Peyer's patch (tissue), 4 donors: Measurements from ENCODE around the gene MEGF6. TPM values are rescaled to one million over a fixed set of nuclear protein-coding genes. Genes with fewer than 3 reads are reported as not detected.
A peak's percentile ranks its signal among the peaks of the same experiment; 100 is the strongest.

Experiments used
- DNase-seq, 3 donors: peaks; one replicate each; pipeline ENCODE4 v3.0.0-alpha.2; 2017 to 2019
- H3K27ac ChIP-seq, 4 donors: fragments of 200-600 bp; sonication (generic); one replicate each; pipeline ENCODE4 v1.5.1; 2016 to 2019
- H3K27me3 ChIP-seq, 2 donors: fragments of 200-600 bp; sonication (generic); one replicate each; pipeline ENCODE4 v1.5.1; 2019
- H3K36me3 ChIP-seq, 3 donors: fragments of 200-600 bp; sonication (generic); one replicate each; pipeline ENCODE4 v1.5.1; 2016 to 2019
- H3K4me1 ChIP-seq, 4 donors: fragments of 200-600 bp; sonication (generic); one replicate each; pipeline ENCODE4 v1.5.1; 2016 to 2019
- H3K4me3 ChIP-seq, 4 donors: fragments of 200-600 bp; sonication (generic); 1 replicate in 3 of 4; 2 replicates in 1 of 4; pipeline ENCODE4 v1.5.1; 2016 to 2019; ENCODE audit warnings: mild to moderate bottlenecking in 1 of 4
- H3K9me3 ChIP-seq, 4 donors: fragments of 200-600 bp; sonication (generic); one replicate each; pipeline ENCODE4 v1.5.1; 2016 to 2019; ENCODE audit warnings: mild to moderate bottlenecking in 1 of 4
- POLR2A ChIP-seq, 2 donors: fragments of 450-650 bp; IDR thresholded peaks; one replicate each; pipeline ENCODE4 v1.5.1; 2017; ENCODE audit warnings: antibody characterized with exemption in 2 of 2, mild to moderate bottlenecking in 2 of 2, moderate library complexity in 2 of 2
- total RNA-seq, 4 donors: library from RNA; depleted of rRNA; stranded (reverse); fragments of >200 nt; gene quantifications; one replicate each; pipeline ENCODE4 v1.1.0, GENCODE V29; 2016
- TF ChIP-seq, protein P1 (sequence below), 6 experiments: fragments of 450-650 bp in 4 of 6; fragments of 200-600 bp in 2 of 6; sonication (generic) in 1 of 6; IDR thresholded peaks; one replicate each; pipeline ENCODE4 v1.5.1; 2017 to 2019; ENCODE audit warnings: antibody characterized with exemption in 6 of 6, mild to moderate bottlenecking in 3 of 6, moderate library complexity in 1 of 6

MEGF6 gene
- total RNA-seq, 4 donors from 2014 or later, result 2.5 to 61.1 (median 11.1) TPM

DNA sequence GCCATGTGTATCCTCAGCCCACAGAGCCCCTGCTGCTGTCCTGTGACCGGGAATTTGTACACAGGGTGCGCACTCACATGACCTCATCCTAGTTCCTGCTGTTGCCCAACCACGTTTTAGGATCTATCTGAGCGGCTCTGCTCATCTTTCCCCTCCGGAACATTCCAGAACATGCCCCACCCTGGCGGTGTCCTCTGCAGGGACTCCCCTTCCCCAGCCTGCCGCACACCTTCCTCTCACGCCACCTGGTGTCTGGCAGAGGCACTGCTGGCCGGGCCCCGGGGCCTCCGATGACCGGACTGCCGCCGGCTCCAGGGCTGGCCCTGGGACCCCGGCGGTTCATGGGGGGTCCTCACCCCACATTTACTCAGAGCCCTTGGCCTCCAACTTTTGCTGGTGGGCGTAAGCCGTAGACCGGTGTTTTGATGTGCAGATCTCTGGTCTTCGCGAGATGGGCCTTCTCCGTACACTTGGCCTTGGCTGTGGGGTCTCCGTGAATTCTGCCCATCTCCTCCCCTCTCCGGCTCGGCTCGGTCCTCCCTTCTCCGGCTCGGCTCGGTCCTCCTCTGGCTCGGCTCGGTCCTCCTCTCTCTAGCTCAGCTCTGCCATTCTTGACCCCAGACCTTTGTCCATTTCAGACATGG, 127.4 kb downstream of the MEGF6 start:
- H3K4me1 ChIP-seq, result peaks cover 0 to 48% (median 5%) of the 10 kb centered on the region in 4 donors
- H3K27me3 ChIP-seq, result no peaks in the 10 kb centered on the region
- H3K27ac ChIP-seq, result peak overlapping the region in 1 of 4 donors; percentile 91
- peak; percentile 28 to 78 (median 71) for DNase-seq
- no peaks in the 10 kb centered on the region for H3K9me3 ChIP-seq
- no peaks in the 10 kb centered on the region for H3K36me3 ChIP-seq
- no peak for TF ChIP-seq POLR2A (IDR thresholded peaks at IDR 0.05)
- TF ChIP-seq, protein P1, sequence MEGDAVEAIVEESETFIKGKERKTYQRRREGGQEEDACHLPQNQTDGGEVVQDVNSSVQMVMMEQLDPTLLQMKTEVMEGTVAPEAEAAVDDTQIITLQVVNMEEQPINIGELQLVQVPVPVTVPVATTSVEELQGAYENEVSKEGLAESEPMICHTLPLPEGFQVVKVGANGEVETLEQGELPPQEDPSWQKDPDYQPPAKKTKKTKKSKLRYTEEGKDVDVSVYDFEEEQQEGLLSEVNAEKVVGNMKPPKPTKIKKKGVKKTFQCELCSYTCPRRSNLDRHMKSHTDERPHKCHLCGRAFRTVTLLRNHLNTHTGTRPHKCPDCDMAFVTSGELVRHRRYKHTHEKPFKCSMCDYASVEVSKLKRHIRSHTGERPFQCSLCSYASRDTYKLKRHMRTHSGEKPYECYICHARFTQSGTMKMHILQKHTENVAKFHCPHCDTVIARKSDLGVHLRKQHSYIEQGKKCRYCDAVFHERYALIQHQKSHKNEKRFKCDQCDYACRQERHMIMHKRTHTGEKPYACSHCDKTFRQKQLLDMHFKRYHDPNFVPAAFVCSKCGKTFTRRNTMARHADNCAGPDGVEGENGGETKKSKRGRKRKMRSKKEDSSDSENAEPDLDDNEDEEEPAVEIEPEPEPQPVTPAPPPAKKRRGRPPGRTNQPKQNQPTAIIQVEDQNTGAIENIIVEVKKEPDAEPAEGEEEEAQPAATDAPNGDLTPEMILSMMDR (IDR thresholded peaks at IDR 0.05), result peak; percentile 16 to 92 (median 84)
- no peak overlapping the region for H3K4me3 ChIP-seq

DNA sequence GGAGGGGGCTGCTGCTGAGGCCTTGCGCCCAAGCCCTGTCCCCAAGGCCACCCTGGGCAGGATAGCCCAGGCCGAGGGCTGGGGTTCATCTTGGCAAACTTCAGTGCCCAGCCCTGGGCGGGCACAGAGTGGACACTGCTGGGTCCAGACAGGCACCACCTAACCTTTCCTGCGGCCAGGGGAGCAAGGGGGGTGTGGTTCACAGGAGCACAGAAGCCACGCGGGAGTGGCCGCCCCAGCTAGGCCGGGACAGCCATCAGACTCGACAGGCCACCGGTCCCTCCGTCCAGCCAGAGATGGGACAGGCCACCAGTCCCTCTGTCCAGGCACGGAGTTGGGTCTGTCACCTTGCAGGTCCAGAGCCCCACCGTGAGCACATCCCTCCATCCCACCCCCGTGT, 127.9 kb downstream of the MEGF6 start:
- Histone ChIP-seq H3K27ac (peak overlapping the region in 1 of 4 donors; percentile 91), H3K27me3 (no peaks in the 10 kb centered on the region), H3K36me3 (no peaks in the 10 kb centered on the region), H3K4me3 (no peak overlapping the region), H3K4me1 (peaks cover 0 to 48% (median 5%) of the 10 kb centered on the region in 4 donors), H3K9me3 (no peaks in the 10 kb centered on the region)
- DNase-seq, result no peak
- TF ChIP-seq, protein P1 (IDR thresholded peaks at IDR 0.05), result no peak
- no peak for TF ChIP-seq POLR2A (IDR thresholded peaks at IDR 0.05)

DNA sequence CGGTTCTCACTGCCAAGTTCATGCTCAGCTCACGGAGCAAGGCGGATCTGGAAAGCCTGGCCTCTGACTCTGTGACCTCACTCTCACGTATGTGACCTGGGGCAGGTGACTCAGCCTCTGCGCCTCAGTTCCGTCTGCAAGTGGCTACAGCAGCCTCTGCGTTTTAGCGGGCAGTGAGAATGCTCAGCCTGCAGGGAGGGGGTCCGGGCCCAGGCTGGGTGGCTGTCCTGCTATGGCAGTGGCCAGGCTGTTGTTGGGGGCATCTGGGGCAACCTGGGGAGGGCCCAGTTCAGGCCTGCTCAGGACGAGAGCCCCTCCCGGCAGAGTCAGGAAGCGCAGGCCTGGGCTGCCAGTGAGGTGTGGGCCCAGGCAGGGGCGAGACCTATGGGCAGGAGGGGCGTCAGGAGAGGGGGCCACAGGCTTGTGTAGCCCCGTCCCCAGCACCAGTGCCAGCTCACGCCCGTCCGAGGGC, 128.9 kb downstream of the MEGF6 start:
- peaks cover 0 to 48% (median 5%) of the 10 kb centered on the region in 4 donors for H3K4me1 ChIP-seq
- H3K27ac ChIP-seq, result peak overlapping the region in 2 of 4 donors; percentile 88 to 91
- no peaks in the 10 kb centered on the region for H3K27me3 ChIP-seq
- no peaks in the 10 kb centered on the region for H3K36me3 ChIP-seq
- no peak overlapping the region for H3K4me3 ChIP-seq
- TF ChIP-seq, protein P1 (IDR thresholded peaks at IDR 0.05), result peak in 3 of 6 experiments; percentile 23 to 37 (median 33)
- TF ChIP-seq POLR2A (IDR thresholded peaks at IDR 0.05), result no peak
- DNase-seq, result peak in 2 of 3 donors; percentile 75 to 78
- no peaks in the 10 kb centered on the region for H3K9me3 ChIP-seq

DNA sequence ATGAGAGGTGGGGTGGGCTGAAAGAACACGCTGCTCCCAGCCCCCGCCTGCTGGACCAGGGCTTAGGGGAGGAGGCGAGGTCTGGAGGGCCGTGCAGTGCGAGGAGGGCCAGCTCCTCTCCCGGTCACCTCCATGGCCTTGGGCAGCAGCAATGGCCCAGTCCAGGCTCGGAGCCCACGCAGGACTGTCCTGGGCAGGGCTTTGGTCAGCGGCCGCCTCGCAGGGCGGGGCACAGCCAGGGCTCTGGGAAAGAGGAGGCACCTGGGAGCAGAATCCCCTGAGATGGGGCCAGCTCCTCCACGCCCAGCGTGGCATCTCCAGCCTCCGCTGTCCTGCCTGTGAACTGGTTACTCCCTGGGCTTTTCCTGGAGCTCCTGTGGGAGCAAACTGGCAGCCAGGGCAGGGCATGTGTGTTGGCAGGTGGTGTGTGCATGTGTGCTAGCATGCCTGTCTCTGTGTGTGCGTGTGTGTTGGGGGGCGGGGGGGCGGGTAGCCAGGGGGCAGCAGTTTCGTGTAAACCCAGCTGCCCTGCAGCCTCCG, 129.4 kb downstream of the MEGF6 start:
- H3K27me3 ChIP-seq, result no peaks in the 10 kb centered on the region
- H3K9me3 ChIP-seq, result no peaks in the 10 kb centered on the region
- TF ChIP-seq POLR2A (IDR thresholded peaks at IDR 0.05), result no peak
- TF ChIP-seq, protein P1 (IDR thresholded peaks at IDR 0.05), result no peak
- H3K27ac ChIP-seq, result peak overlapping the region in 3 of 4 donors; percentile 63 to 91 (median 88)
- no peak for DNase-seq
- H3K4me3 ChIP-seq, result no peak overlapping the region
- peaks cover 0 to 4% (median 0%) of the 10 kb centered on the region in 3 donors for H3K36me3 ChIP-seq
- peaks cover 0 to 48% (median 5%) of the 10 kb centered on the region in 4 donors for H3K4me1 ChIP-seq

DNA sequence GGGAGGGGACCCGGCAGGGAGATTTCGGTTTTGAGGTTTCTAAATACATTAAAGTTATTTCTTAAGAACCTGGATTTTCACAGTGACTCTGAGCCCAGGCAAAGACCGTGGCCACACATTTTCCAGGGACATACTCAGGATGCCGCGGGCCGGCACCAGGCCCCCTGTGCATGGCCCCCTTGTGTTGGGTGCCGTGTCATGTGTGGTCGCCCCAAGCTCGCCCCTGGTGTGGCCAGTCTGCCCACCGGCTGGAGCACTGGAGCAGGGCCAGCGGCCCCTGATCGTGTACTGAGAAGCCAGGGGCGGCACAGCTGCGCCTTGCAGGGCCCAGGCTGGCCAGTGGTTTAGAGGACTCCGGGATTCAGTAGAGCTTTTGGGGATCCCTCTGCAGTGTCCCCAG, 130.3 kb downstream of the MEGF6 start:
- H3K36me3 ChIP-seq, result peaks cover 0 to 13% (median 0%) of the 10 kb centered on the region in 3 donors

More for the DNA sequence above, 130.3 kb downstream of the MEGF6 start:
- H3K9me3 ChIP-seq, result no peaks in the 10 kb centered on the region
- H3K27ac ChIP-seq, result peak overlapping the region in 3 of 4 donors; percentile 63 to 91 (median 88)
- peaks cover 0 to 48% (median 5%) of the 10 kb centered on the region in 4 donors for H3K4me1 ChIP-seq
- H3K27me3 ChIP-seq, result no peaks in the 10 kb centered on the region
- no peak for DNase-seq
- TF ChIP-seq, protein P1 (IDR thresholded peaks at IDR 0.05), result no peak
- no peak for TF ChIP-seq POLR2A (IDR thresholded peaks at IDR 0.05)
- H3K4me3 ChIP-seq, result no peak overlapping the region
